Stimulated activated CD4-positive, alpha-beta T cell treated with anti-CD3 and anti-CD28 coated beads, Interleukin-2, amount 100 ng/mL, for 48 hours (primary cell): Measurements from ENCODE around the gene ZNF175.
"Not testable (repeated sequence)": the region's sequence is repeated elsewhere in the genome, so short reads cannot be mapped to it uniquely, and the experiment has no call there.

Experiments
- DNase-seq, 2 donors: peaks; one replicate each; pipeline ENCODE4 v3.0.0-alpha.2; 2020

ZNF175 gene

DNA sequence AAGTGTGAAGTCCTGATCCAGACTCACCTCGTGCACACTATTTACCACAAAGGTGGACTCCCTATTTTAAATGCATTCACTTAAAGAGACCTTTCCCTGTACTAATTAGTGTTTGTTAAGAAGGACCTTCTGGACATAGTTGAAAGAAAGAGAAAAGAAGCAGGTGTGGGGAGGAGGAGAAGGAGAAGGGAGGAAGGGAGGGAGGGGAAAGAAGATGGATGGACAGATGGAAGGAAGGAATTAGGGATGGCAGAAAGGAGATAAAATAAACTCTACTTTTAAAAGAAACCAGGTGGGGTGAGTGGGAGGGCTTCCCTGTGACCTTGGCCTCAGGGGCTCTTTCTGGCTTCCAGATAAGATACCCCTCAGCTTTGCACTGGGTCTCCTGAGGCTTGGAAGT is 21.4 kb downstream of the ZNF175 start:
- no peak for DNase-seq

DNA sequence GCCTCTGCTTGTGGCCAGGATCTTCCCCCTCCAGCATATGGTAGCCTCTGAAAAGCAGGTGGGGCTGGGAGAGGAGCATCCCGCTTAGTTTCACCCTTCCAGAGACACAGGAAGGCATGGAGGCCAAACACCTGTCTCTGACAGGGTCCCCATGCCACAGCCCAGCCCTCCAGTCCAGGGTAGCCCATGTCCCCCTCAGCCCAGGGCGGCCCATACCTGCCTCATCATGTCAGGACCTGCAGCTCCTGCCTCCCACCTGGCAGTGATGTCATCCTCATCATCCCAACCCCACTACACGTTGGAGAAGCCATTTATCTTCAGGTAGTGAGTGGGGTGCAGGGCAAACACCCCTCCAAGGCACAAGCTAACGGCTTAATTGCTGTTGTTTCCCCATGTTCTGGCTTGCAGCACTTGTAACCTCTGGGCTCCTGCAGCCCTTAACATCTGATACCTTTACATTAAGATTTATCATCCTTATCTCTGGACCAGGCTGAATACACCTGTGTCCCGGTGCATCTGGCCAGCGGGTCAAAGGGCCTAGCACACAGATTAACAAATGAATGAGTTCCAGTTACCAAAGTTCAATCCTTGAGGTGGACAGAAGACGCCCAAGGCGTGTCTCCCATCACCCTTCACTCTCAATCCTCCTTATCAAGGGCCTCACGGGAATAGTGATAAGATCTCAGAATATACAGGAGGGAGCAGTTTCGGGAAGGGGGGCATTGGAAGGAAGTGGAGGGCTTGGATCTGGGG is 22.2 kb downstream of the ZNF175 start:
- no peak for DNase-seq

DNA sequence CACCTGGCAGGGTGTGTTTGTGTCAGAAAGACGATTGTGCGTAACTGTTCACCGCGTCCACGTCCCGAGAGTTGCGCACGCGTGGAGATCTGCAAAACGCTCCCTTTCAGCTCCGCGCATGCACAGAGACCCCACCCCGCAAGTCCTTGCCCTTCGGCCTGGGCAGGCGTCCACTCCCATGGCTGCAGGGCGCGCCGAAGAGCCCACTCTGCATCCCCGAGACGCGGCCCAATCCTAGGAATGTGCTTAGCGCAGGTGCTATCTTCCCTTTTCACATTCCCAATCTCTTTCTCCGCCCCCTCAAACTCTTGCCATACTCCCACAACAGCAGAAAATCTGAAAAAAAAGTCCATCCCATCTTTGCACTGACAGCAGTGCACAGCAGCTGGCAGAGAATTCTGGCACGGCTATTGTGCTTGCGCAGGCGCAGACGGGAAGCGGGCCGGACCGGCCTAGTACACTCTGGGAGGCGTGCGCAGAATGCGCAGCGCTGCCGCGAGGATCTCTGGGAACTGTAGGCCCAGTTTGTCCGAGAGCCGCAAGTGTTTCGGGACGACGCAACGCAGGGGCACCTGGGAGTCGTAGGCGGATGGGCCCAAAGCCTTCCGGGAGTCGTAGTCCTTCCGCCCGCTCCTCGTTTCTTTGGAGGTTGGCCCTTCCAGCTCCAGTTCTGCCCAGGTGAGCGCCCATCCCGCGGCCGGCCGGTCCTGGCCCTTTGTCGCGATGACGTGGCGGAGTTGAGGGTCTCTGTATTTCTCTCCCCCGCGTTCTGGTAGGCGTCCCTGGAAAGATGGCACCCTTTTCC is 23.1 kb downstream of the ZNF175 start:
- DNase-seq = peak; percentile 94 to 95

DNA sequence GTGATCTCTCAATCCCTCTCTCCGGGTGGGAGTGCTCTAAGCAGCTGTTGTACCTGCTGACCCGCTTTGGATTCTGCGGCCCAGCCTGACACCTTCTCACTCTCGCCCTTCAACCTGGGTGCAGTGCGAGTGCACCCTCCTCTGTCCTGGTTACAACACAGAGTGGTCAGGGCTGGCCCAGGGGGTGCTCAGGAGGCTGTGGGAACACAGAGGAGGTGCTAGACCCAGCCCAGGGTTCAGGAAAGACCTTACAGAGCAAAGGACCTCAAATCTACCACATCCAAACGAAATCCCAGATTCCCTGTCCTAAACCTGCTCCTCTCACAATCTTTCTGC is 23.7 kb downstream of the ZNF175 start:
- DNase-seq = no peak

DNA sequence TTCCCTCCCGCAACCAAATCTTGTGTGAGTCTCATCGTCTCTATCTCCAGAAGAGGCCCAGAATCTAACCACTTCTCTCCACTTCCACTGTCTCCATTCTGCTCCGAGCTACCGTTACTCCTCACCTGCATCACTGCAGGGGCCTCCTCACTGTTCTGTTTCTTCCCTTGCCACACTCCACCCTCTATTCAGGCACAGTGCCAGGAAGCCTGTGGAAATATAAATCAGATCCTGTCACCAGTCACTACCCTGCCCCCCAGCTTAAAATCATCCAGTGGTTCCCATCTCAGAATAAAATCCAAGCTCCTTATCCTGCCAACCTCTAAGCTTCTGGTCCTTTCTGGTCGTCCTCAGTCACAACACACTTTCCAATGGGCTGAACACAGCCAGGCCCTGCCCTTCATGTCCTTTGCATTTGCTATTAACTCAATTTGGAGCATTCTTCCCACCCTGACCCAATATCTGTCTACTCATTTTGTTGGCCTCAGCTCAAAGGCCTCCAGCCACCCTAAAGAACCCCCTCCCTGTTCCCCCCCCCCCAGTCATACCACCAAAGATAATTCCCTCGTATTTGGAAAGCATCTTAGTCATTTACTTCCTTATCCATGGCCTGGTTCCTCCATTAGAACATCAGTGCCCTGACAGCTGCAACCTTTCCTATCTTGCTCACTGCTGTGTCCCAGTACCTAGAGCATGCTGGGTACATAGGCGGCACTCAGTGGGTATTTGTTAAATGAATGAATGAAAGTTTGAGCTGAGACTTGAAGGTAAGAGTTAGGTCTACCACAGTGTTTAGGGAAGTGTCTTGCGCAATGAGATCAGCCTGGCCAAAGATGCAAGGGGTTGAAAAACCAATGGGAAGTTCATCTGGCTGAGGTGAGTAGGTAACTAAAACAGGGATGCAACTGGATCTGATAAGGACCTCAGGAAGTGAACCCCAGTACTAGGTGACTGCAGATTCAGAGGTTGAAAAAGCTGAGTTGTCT is 24.4 kb downstream of the ZNF175 start:
- DNase-seq = no peak

DNA sequence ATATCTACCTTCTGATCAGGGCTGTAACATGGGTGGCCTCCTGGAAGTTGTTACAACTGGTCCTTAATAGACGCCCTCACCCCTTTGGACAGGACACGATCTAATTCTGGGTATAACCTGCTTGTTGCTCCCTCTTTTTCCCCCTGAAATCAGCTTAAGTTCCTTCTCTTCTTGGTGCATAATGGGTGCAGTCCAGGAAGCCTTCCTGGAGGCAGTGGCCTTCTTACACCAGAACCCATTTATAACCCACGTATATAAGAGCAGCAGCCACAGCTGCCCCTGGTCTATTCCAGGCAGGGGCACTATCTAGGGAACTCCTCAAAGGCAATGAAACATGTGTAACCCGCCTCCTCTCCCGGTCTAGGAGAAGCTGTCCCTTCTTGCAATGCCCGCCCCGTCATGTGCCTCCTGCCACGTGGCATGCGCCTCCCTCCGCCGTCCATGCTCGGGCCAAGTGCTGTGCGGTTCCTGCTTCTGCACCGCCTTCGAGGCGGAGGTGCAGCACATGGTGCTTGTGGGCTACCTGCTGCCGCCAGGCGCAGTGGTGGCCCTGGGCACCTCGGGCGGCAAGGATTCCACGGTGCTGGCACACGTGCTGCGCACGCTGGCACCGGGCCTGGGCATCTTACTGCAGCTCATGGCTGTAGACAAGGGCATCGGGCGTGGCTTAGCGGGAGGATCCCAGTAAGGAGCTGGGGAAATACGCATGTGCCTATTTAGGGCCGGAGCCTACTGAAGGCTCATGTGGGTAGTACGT is 27.3 kb downstream of the ZNF175 start:
- DNase-seq = no peak

DNA sequence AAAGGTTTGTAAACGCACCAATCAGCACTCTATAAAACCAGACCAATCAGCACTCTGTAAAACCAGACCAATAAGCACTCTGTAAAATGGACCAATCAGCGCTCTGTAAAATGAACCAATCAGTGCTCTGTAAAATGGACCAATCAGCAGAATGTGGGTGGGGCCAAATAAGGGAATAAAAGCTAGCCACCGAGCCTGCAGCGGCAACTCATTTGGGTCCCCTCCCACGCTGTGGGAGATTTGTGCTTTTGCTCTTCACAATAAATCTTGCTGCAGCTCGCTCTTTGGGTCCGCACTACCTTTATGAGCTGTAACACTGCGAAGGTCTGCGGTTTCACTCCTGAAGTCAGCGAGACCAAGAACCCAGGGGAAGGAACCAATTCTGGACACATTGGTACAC is 28.0 kb downstream of the ZNF175 start:
- DNase-seq = no peak

DNA sequence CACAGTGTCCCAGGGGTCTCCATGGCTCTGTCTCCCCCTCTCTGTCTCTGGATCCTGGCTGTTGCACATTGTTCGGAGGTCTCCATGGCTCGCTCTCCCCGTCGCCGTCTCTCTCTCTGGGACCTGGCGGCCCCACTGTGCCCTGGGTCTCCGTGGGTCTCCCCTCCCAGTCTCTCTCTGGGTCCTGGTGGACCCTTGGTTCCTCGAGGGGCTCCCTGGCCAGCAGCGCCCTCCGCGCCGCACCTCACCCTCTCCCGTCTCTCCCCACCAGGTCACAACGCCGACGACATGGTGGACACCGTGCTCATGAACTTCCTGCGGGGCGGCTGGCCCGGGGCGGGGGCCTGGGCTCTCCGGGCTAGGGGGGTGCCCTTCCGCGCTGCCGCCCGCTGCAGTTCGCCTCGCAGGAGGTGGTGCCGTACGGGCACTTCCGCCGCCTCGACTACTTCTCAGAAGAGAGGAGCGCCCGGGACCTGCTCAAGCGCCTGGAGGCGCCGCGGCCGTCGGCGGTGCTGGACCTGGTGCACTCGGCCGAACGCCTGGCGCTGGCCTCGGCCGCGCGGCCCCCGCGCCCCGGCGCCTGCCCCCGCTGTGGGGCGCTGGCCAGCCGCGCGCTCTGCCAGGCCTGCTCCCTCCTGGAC is 30.0 kb downstream of the ZNF175 start:
- no peak for DNase-seq

DNA sequence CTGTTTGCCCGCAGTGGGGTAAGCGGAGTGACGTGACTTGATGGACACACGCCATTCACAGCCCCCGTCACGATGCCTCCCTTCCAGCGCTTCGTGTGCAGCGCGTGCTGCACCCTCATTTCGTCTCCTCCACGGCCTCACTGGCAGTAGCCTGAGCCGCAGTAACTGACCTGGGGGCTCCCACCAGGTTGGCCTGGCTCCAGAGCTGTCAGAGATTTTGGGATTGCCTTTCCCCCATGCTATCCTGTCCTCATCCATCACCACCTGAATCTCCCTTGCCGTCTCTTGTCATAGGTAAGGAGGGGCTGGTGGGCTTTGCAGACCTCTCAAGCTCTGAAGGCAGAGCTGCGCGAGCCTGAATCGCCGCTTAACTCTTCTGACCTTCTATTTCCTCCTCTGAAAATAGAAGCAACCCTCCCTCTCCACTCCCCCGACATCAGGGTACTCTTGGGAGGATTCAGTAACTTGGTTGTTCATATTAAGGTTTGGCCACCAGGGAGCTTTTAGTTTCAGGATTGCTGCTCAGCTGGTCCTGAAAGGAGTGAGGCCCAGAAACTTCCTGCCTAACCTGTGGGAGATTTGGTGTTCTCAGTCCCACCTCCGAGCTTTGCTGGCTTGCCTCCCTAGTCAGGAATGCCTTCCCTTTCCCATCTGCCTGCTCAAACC is 31.2 kb downstream of the ZNF175 start:
- no peak for DNase-seq

DNA sequence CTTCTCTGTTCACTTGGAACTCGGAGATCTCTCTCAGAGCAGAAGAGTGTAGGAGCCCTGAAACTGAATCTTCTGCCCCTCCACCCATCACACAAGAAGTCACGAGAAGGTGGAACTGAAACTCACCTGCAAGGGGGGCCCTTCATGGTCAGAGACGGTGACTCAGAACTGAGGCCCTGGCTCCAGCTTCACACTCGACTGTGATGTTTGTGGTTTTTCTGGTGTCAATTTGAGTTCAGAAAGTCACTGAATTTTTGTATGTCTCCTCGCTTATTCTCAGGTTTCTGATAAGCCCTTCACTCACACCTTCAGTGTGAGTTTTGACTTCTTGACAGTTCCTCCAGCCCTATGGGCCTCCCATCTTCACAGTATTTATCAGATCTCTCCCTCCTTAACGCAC is 36.0 kb downstream of the ZNF175 start:
- peak in 1 of 2 donors; percentile 27 for DNase-seq

DNA sequence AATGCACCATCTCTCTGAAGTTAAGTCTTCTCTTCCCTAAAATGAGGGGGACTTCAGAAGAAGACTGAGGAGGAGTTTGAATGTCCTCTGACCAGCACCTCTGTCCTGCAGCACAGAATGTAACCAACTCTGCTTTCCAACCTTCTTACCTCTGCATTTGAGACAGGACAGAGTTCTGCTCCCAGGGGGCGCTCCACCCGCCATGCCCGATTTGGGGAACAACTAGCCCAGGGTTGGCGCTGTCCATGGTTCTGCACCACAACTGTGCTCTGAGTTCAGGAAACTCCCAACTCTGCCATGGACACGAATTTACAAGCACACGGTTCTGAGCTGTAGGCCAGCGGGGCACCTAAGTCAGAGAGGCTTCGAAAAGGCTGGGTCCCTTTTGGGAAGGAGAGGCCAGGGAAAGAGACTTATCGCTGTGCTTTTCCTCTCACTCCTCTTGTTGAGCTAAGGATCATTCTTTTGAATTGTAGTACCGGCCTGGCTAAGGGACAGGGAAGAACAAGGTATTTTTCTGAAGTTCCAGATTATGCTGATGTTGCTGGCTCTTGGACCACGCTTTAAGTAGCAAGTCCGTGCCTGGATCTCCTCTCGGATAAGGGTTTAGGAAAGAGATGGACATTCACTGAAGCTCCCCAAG is 37.0 kb downstream of the ZNF175 start:
- DNase-seq = peak; percentile 67 to 77

DNA sequence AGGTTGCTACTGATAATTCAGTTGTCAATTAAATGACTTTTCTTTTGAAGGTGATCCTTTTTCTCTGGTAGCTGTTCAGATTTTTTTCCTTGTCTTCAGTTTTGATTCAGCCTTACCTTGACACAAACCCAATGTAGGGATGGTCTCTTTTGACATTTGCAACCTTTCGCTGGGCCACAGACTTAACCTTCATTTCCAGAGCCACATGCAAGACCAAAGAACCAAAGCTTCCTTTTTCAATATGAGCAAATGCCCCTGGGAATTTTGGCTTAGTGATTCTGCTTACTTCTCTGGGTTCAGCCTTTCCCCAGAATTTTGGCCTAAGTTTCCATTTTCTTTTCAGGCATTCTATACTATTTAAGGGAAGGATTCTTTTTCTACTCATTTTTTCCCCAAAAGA is 39.5 kb downstream of the ZNF175 start:
- no peak for DNase-seq

DNA sequence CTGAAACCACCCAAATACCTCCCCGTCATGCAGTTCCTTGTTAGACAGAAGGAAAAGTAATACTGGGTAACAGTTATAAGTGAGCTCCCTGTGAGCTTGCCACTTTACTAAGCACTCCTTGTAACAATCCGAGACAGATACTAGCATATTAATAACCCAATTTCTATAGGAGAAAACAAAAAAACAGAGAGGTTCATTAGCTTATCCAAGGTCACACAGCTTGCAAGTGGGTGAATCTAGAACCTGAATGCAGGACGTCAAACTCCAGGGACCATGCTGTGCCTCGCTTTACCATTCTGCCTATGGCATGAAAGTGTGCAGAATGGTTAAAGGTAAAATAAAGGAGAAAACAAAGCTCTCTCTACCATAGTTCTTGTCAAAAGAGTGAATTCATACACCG is 43.7 kb downstream of the ZNF175 start:
- DNase-seq = no peak

DNA sequence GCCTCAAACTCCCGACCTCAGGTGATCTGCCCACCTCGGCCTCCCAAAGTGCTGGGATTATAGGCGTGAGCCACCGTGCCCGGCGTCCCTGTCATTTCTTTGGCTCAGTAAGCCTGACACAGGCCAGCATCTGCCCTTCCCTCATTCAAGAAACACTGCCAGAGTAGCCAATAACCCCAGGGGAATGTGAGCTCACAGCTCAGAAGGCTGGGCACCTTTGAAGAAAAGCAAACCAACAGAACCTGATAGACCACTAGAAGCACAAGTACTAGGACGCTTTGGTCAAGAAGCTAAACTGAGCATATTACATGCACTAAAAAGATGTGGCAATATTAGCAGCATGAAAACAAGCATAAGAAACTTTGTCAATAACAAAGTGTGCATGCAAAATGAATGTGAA is 44.9 kb downstream of the ZNF175 start:
- no peak for DNase-seq

DNA sequence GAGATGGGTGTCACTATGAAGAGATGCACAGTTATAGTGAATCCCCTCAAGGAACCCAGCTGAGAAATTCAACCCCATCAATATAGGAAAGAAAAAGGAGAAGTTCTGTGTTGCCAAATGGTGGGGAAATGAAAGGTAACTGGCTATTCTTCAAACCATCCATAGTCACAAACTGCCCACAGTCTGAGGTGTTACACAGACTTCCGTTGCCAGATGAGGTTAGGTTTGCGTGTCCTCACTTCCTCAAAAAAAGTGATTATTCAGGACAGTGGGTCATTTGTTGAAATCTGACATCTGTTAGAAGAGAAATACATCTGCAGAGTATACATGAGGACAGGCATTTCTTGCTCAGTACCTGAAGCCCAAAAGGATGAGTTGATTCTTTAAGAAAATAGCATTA is 50.1 kb downstream of the ZNF175 start:
- no peak for DNase-seq

DNA sequence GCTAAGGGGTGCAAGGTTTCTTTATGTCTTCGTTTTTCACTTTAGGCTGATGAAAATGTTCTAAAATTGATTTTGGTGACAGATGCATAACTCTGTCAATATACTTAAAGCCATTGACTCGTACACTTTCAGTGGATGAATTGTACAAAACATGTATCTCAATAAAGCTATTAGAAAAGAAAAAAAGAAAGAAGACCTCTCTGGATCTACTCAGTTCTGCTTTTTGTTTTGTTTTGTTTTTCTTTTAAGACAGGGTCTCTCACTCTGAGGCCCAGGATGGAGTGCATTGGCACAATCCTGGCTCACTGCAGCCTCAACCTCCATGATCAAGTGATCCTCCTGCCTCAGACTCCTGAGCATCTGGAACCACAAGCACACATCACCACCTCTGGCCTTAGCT is 55.6 kb downstream of the ZNF175 start:
- no peak for DNase-seq

DNA sequence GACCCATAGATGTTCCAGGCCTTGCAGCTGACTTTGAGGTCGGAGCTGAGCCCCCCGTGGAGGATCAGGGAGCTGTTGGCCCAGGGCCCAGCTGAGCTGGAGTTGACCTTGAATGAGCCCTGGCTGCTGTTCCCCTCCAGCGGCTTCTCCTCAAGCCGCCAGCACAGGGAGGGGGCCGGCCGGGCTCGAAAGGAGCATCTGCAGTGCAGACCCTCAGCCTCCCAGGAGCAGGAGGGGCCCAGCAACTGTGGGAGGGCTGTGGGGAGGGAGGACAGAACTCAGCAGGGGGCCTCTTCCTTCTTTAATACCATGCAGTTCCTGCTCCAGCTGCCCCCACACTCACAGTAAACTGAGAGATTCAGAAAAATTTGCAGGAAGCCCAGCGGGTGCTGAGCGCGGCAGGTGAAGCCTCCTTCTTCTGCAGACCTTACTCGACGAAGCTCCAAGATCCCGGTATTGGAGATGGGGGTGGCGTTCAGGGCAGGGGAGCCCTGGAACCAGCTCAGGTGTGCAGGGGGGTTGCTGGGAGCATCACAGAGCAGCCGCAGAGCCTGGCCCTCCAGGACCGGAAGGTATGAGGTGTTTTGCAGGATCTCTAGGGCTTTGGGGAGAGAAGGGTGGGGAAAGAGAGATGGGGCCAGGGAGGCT is 56.5 kb downstream of the ZNF175 start:
- no peak for DNase-seq

DNA sequence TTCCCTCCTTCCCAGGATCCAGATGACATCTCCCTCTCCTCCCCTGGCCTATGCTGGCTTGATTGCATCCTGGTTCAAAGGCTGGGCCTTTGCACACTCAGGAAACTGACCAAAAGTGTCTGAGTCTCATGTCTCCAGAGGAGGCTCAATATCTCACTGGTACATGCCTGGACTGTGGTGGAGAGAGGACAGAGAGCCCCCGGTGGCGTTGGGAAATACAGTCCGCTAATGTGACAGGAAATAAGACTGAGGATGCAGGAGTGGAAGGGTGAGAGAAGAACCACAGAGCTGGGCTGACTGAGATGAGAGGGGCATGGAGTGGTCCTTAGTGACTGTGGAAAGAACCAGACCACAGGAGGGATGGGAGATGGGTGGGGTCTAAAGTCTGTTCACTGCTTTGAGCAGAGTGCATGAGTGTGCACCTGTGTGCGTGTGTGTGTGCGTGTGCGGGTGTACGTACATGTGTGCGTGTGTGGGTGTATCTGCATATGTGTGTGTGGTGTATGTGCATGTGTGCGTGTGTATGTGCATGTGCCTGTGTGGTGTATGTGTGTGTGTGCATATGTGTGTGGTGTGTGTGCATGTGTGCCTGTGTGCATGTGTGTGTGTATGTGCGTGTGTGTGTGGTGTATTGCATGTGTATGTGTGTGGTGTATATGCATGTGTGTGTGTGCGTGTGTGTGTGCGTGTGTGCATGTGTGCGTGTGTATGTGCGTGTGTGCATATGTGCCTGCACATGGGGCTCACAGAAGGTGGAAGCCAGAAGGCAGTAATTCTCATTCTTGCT is 57.3 kb downstream of the ZNF175 start:
- no peak for DNase-seq

DNA sequence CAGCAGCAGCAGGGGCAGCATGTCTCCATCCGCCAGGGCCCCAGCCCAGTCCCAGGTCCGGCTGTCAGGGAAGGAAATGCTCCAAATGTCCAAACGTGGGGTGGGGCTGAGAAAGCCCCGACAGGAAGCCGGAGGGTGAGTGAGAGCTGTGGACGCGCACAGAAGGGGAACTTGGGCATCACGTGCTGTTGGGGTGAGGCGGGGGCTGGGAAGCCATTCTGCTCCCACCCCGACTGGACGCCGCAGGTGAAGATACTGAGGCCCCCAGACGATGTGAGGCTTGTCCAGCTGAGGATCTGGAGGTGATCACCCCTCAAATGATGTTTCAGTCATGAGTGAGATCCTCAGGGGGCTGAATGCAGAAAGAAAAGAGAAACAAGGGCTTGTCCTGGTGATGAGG is 59.2 kb downstream of the ZNF175 start, which contains the start of gene SIGLEC5:
Gene SIGLEC5, minus strand, starts transcription at position 87 of the 400 bp plus-strand sequence. Its CDS starts 66 bp downstream, at position 21.
- DNase-seq = not testable (repeated sequence)
